Measurements from ENCODE around the gene ARMC5.
"Not testable (repeated sequence)": the region's sequence is repeated elsewhere in the genome, so short reads cannot be mapped to it uniquely, and the experiment has no call there.

Gene ARMC5

DNA sequence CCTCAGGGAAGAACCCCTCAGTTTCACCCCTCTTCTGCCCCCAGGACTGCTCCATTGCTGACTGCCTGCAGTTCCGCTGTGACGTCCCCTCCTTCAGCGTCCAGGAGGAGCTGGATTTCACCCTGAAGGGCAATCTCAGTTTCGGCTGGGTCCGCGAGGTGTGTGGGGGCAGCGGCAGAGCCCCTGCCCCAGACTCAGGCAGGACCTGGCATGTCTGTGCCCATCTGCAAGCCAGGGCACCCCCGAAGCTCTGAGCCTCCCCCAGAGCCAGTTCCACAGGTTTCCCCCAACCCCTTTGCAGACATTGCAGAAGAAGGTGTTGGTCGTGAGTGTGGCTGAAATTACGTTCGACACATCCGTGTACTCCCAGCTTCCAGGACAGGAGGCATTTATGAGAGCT, 35.5 kb upstream of the ARMC5 start:
- Mint-ChIP-seq H3K4me1 (peaks cover 40% of the 10 kb centered on the region), H3K9me3 (no peaks in the 10 kb centered on the region), H3K27ac (no peak overlapping the region), H3K27me3 (peaks cover 12% of the 10 kb centered on the region), H3K36me3 (ENCODE audit: low read depth) (no peaks in the 10 kb centered on the region), H3K4me3 (no peak overlapping the region)
- ATAC-seq (no peak), DNase-seq (no peak)

DNA sequence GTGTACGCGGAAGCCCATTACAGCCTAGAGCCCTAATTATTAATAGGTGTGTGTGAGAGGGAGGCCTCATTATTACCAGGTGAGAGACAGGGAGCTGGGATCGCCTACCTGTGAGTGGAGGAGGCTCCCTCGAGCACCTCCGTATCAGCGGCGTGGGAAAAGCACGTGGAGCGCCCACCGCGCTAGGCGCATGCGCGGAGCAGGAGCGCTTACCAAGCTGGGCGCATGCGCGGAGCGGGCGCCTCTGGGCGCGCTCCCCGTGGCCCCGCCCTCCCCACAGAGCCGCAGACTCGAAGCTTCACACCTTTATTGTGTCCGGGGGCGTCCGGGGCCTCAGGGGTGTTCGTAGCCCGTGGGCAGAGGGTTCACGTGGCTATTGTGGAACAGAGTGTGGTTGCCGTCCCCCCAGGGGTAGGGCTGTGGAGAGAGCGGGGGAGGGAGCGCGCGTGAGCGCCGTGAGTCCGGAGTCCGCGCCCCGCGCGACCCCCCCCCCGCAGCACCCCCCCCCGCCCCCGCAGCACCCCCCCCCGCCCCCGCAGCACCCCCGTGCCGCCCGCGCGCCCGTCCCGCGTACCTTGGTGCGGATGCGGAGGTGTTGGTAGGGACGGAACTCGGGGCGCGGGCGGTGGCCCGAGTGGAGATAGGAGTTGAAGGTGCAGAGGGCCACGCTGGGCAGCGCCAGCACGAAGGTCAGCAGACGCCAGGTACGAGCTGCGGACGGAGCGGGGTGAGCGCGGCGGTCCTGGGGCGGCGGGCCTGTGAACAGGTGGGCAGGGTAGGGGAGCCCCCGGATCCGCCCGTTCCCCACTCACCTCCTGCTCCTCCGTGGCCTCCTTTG, 31.6 kb upstream of the ARMC5 start:
- Mint-ChIP-seq H3K27ac (no peak overlapping the region), H3K9me3 (no peaks in the 10 kb centered on the region), H3K4me1 (peaks cover 21% of the 10 kb centered on the region), H3K27me3 (peaks cover 12% of the 10 kb centered on the region), H3K4me3 (no peak overlapping the region), H3K36me3 (ENCODE audit: low read depth) (no peaks in the 10 kb centered on the region)
- ATAC-seq, result no peak
- DNase-seq, result peak; percentile 62

- ATAC-seq, result no peak
- Mint-ChIP-seq H3K9me3 (no peaks in the 10 kb centered on the region), H3K27me3 (peaks cover 9% of the 10 kb centered on the region), H3K27ac (no peak within 1 kb of the TSS), H3K4me3 (no peak within 1 kb of the TSS), H3K36me3 (ENCODE audit: low read depth) (no peaks in the 10 kb centered on the region), H3K4me1 (peaks cover 16% of the 10 kb centered on the region)
- DNase-seq, result no peak
Measured at GRCh38 chr16:31428279-31428597, 31.1 kb upstream of the ARMC5 start, which contains the start of gene COX6A2. TSS of gene COX6A2 (minus strand) at chr16:31428360. CDS start at chr16:31428325, 35 bp downstream.

DNA sequence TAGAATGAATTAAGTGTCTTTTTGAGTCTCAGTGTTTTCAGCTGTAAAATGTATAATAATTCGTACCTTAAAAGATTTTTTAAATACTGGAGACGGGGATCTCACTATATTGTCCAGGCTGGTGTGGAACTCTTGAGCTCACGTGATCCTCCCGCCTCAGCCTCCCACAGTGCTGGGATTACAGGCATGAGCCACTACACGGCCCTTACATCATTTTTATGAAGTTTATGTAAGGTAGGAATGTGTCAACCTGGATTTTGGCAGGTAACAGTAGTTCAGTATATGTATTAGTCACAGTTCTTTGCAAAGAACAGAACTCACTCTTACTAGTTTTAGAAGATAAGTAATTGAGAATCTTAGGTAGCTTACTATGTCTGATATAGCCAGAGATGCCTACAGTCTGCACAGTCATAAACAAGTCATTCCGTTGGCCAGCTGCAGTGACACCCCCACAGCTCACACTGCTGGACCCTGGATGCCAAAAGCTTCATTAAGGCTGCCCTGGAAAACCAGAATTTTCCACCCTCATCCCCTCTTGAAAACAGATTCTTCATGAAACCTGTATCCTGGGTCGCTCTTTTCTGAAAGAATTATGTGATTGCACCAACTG, 30.6 kb upstream of the ARMC5 start:
- Mint-ChIP-seq H3K36me3 (ENCODE audit: low read depth) (no peaks in the 10 kb centered on the region), H3K4me1 (peaks cover 13% of the 10 kb centered on the region), H3K9me3 (no peaks in the 10 kb centered on the region), H3K4me3 (no peak overlapping the region), H3K27me3 (peaks cover 9% of the 10 kb centered on the region), H3K27ac (no peak overlapping the region)
- DNase-seq (no peak), ATAC-seq (no peak)

GRCh38 chr16:31429314-31429713, 30.0 kb upstream of the ARMC5 start:
- DNase-seq, result no peak
- no peaks in the 10 kb centered on the region for H3K9me3 Mint-ChIP-seq
- H3K27me3 Mint-ChIP-seq, result peaks cover 9% of the 10 kb centered on the region
- peaks cover 13% of the 10 kb centered on the region for H3K4me1 Mint-ChIP-seq
- no peaks in the 10 kb centered on the region for H3K36me3 Mint-ChIP-seq (ENCODE audit: low read depth)
- no peak for ATAC-seq
- H3K4me3 Mint-ChIP-seq, result no peak overlapping the region
- H3K27ac Mint-ChIP-seq, result no peak overlapping the region

DNA sequence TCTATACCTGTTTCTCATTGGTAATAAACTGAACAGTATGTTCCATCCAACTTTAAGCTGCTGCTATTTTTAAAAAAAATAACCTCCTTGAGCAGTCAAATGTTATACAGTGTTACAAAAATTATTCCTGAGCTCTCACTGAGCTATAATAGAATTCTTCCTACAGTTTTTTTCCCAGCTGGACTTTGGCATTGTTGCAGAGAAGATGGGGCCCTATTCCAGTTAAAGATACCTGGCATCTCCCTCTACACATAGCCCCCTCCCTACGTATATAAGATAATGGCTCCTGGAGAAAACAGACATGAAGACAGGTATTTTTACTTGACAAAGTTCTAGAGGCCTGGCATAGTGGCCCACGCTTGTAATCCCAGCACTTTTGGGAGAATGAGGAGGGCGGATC, 29.5 kb upstream of the ARMC5 start:
- no peaks in the 10 kb centered on the region for H3K36me3 Mint-ChIP-seq (ENCODE audit: low read depth)
- no peak overlapping the region for H3K4me3 Mint-ChIP-seq
- peaks cover 13% of the 10 kb centered on the region for H3K4me1 Mint-ChIP-seq
- H3K27me3 Mint-ChIP-seq, result peaks cover 7% of the 10 kb centered on the region
- ATAC-seq (no peak), DNase-seq (no peak)
- no peak overlapping the region for H3K27ac Mint-ChIP-seq
- no peaks in the 10 kb centered on the region for H3K9me3 Mint-ChIP-seq

- no peak overlapping the region for H3K27ac Mint-ChIP-seq
- no peak overlapping the region for H3K4me3 Mint-ChIP-seq
- peaks cover 13% of the 10 kb centered on the region for H3K4me1 Mint-ChIP-seq
- DNase-seq (no peak), ATAC-seq (peak; percentile 67)
- H3K36me3 Mint-ChIP-seq (ENCODE audit: low read depth), result no peaks in the 10 kb centered on the region
- peaks cover 1% of the 10 kb centered on the region for H3K27me3 Mint-ChIP-seq
- H3K9me3 Mint-ChIP-seq, result no peaks in the 10 kb centered on the region
Measured at GRCh38 chr16:31430380-31431052, 28.8 kb upstream of the ARMC5 start.

DNA sequence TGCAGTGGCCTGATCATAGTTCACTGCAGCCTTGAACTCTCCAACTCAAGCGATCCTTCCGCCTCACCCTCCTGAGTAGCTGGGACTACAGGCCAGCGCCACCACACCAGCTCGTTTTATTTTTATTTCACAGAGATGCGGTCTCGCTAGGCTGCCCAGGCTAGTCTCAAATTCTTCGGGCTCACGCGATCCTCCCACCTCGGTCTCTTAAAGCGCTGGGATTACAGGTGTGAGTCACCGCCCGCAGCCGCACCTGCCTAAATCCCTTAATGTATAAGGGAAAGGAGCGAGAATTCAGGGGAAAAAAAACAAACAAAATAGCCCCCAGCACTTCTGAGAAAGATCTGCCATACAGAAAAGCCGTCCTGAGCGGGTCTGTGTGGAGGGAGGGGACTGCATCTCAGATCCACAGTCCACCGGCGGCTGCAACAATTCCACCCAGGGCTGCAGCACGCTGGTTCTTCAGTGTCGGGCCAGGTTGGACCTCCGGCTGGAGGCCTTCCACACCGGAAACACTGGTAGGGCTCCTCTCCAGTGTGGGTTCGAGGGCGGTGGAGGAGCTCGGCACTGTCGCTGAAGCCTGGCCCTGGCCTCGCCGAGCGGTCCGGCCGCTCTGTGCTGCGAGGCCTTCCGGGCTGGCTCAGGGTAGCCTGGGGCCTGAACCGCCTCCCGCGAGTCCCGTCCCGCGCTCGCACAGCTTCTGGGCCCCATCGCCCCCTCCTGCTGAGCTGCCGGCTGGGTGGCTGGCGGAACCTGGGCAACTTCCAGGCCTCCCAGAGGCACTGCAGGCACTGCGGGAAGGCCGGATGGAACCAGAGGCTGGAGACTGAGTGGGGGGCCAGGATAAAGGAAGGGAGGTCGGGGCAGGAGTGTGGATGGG, 23.7 kb upstream of the ARMC5 start:
- H3K4me1 Mint-ChIP-seq, result peaks cover 17% of the 10 kb centered on the region
- no peak overlapping the region for H3K27ac Mint-ChIP-seq
- H3K27me3 Mint-ChIP-seq, result no peaks in the 10 kb centered on the region
- ATAC-seq (no peak), DNase-seq (no peak)
- no peak overlapping the region for H3K4me3 Mint-ChIP-seq
- no peaks in the 10 kb centered on the region for H3K9me3 Mint-ChIP-seq
- no peaks in the 10 kb centered on the region for H3K36me3 Mint-ChIP-seq (ENCODE audit: low read depth)

DNA sequence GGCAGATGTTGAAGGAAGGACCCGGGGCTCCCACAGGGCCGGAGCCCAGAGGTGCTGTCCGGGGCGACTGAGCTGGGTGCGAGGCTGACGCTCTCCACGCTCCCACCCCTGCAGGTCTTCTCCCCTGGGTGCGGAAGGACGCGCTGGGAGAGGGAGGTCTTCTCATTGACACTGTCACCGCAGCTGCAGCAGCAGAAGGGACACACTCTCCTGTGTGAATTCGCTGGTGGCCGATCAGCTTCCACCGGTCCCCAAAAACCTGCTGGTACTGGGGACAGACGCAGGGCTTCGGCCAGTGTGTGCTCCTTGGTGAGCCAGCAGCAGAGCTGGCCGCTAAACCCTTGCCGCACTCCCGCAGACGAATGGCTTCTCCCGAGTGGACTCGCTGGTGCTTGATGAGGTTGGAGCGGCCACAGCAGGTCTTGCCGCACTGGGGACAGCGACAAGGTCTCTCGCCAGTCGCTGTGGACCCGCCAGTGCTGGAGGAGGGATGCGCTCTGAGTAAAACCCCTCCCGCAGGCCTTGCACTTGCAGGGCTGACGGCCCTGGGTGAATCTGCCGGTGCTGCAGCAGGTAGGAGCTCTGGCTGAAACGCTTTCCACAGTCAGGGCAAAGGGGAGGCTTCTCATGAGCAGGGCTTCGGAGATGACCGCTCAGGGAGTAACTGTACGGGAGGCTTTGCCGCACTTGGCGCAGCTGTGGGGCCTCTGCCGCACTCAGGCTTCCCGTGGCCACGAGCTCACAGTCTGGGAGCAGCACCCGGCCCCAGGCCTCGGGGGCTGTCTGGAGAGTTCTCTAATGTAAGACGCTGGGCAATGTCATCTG, 22.9 kb upstream of the ARMC5 start:
- H3K36me3 Mint-ChIP-seq (ENCODE audit: low read depth), result no peaks in the 10 kb centered on the region
- no peak overlapping the region for H3K27ac Mint-ChIP-seq
- peaks cover 2% of the 10 kb centered on the region for H3K27me3 Mint-ChIP-seq
- peaks cover 13% of the 10 kb centered on the region for H3K4me1 Mint-ChIP-seq
- no peak for ATAC-seq
- H3K4me3 Mint-ChIP-seq, result no peak overlapping the region
- no peaks in the 10 kb centered on the region for H3K9me3 Mint-ChIP-seq
- DNase-seq, result no peak

DNA sequence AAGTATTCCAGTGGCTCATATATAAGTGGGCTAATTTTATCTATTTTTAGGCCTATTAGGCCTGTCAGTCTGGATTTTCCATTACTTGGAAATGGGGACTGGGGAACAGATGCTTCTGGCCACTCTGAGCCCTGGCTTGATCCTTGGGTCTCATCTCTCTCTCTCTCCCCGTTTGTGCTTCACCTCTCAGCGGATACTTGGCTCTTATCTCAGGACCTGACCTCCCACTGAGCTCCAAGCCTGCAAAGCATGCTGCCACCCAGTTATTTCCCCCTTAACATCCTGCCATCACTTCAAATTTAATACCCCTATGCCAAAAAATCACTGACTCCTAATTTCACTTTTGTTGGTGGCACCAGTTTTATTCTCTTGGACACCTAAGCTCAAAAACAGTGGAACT, 20.9 kb upstream of the ARMC5 start:
- DNase-seq (no peak), ATAC-seq (no peak)
- H3K4me3 Mint-ChIP-seq, result no peak overlapping the region
- H3K9me3 Mint-ChIP-seq, result no peaks in the 10 kb centered on the region
- peaks cover 20% of the 10 kb centered on the region for H3K4me1 Mint-ChIP-seq
- no peaks in the 10 kb centered on the region for H3K36me3 Mint-ChIP-seq (ENCODE audit: low read depth)
- H3K27ac Mint-ChIP-seq, result no peak overlapping the region
- peaks cover 3% of the 10 kb centered on the region for H3K27me3 Mint-ChIP-seq

DNA sequence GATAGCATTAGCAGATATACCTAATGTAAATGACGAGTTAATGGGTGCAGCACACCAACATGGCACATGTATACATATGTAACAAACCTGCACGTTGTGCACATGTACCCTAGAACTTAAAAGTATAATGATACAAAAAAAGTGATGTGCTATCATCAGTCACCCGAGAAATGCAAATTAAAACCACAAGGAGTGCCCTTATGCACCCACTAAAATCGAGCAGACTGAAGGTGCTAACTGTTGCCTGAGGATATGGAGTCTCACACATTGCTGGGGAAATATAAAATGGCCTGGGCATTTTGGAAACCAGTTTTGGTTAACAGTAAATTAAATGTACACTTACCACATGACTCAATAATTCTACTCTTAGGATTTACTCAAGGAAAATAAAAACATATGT, 20.3 kb upstream of the ARMC5 start:
- H3K36me3 Mint-ChIP-seq (ENCODE audit: low read depth); H3K27ac Mint-ChIP-seq; H3K4me3 Mint-ChIP-seq; DNase-seq; H3K27me3 Mint-ChIP-seq; H3K9me3 Mint-ChIP-seq: not testable (repeated sequence)
- peaks cover 20% of the 10 kb centered on the region for H3K4me1 Mint-ChIP-seq
- ATAC-seq, result peak; percentile 35

DNA sequence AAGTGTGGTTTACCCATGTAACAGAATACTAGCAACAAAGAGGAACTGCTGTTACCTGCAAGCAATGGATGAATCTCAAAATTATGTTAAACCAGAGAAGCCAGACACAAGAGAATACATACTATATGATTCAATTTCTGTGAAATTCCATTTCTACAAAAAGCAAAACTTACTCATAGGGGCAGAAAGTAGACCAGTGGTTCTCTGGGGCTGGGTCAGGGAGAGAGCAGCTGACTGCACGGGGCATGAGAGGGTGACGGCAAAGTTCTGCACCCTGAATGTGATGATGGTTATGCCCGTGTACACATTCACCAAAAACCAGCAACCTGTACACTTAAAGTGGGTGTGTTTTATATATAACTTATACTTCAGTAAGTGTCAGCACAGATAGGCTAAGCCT, 19.8 kb upstream of the ARMC5 start:
- DNase-seq (no peak), ATAC-seq (peak; percentile 41)
- H3K27ac Mint-ChIP-seq, result no peak overlapping the region
- H3K4me1 Mint-ChIP-seq, result peaks cover 20% of the 10 kb centered on the region
- no peak overlapping the region for H3K4me3 Mint-ChIP-seq
- H3K36me3 Mint-ChIP-seq (ENCODE audit: low read depth), result no peaks in the 10 kb centered on the region
- H3K27me3 Mint-ChIP-seq, result peaks cover 3% of the 10 kb centered on the region
- no peaks in the 10 kb centered on the region for H3K9me3 Mint-ChIP-seq

DNA sequence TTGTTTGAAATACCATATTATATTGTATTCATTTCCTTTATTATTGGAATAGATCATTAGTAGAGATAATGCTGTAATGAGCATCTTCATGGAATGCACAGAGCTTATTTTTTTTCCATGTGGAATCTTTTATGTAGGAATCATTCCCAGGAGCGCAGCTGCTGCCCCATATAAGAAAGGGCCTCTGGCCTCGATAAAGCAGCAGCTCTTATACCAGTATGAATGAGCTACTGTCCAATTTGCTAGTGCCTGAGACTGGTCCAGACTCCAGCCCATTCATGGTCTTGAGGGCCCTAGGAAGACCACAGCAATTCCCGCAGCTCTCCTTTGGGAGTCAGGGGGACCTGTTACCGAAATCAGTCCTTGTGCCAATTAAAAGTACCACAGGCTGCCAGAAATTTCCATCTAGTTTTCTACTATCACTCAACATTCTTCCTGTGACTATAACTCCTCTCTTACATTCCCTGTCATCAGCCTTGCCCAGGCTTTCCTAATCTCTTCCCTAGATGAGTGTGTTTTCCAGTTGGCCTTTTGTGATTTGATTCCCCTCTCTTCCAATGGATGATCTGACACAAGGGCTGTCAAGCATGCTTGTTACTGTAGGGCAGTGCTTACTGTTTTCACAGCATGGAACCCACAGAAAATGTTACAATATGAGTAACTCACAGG, 18.7 kb upstream of the ARMC5 start:
- ATAC-seq, result no peak
- H3K4me3 Mint-ChIP-seq, result no peak overlapping the region

More for the DNA sequence above, 18.7 kb upstream of the ARMC5 start:
- no peak for DNase-seq
- H3K27me3 Mint-ChIP-seq, result peaks cover 3% of the 10 kb centered on the region
- no peaks in the 10 kb centered on the region for H3K36me3 Mint-ChIP-seq (ENCODE audit: low read depth)
- no peaks in the 10 kb centered on the region for H3K9me3 Mint-ChIP-seq
- no peak overlapping the region for H3K27ac Mint-ChIP-seq
- H3K4me1 Mint-ChIP-seq, result peaks cover 20% of the 10 kb centered on the region

Data from activated naive CD8-positive, alpha-beta T cell treated with anti-CD3 and anti-CD28 coated beads, Interleukin-2, amount 50 U/mL, for 24 hours (primary cell).